Effector memory CD4-positive, alpha-beta T cell (primary cell): ENCODE data around the gene TAF11L13.
"Not testable (repeated sequence)": the region's sequence is repeated elsewhere in the genome, so short reads cannot be mapped to it uniquely, and the experiment has no call there.

Source experiments
- DNase-seq, 3 donors: peaks; one replicate each; pipeline ENCODE4 v3.0.0-alpha.2; 2020
- H3K27ac ChIP-seq: 2 replicates; pipeline ENCODE4 v1.7.0; 2013; ENCODE audit warnings: mild to moderate bottlenecking, low read length, moderate library complexity; ENCODE audit not compliant: insufficient read depth, poor library complexity, severe bottlenecking
- H3K27me3 ChIP-seq: replicated peaks from 2 replicates; pipeline ENCODE4 v1.7.0; 2013; ENCODE audit warnings: mild to moderate bottlenecking, low read length; ENCODE audit not compliant: insufficient read depth, control insufficient read depth, poor library complexity, severe bottlenecking
- H3K36me3 ChIP-seq: 2 replicates; pipeline ENCODE4 v1.7.0; 2013; ENCODE audit warnings: mild to moderate bottlenecking, low read length, moderate library complexity; ENCODE audit not compliant: control insufficient read depth, insufficient read depth
- H3K4me1 ChIP-seq: 2 replicates; pipeline ENCODE4 v1.7.0; 2013; ENCODE audit warnings: low read length, mild to moderate bottlenecking; ENCODE audit not compliant: control insufficient read depth, insufficient read depth, poor library complexity, severe bottlenecking
- H3K4me3 ChIP-seq: 2 replicates; pipeline ENCODE4 v1.7.0; 2013; ENCODE audit warnings: low read length, low read depth, mild to moderate bottlenecking; ENCODE audit not compliant: insufficient read depth, poor library complexity, severe bottlenecking
- H3K9me3 ChIP-seq: 2 replicates; pipeline ENCODE4 v1.7.0; 2013; ENCODE audit warnings: mild to moderate bottlenecking, low read length, moderate library complexity; ENCODE audit not compliant: control insufficient read depth

Gene TAF11L13

DNA sequence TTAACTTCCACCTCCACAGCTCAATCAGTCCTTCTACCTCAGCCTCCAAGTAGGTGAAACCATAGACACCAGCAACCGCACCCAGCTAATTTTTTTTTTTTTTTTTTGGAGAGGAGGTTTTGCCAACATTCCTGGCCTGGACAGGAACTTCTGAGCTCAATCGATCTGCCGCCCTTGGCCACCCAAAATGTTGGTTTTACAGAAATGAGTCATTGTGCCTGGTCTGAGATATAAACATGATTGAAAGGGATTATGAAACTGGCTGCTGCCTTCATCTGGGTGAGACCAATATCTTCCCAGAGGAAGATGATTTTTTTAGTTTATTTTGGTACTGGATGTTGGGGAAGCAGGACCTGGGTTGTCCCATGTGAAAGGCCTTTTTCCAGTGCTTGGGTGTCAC is 12.5 kb upstream of the TAF11L13 start:
- Histone ChIP-seq H3K9me3 (no peaks in the 10 kb centered on the region), H3K27me3 (no peaks in the 10 kb centered on the region), H3K4me3 (no peak overlapping the region), H3K4me1 (no peaks in the 10 kb centered on the region), H3K27ac (no peak overlapping the region), H3K36me3 (no peaks in the 10 kb centered on the region)
- no peak for DNase-seq

DNA sequence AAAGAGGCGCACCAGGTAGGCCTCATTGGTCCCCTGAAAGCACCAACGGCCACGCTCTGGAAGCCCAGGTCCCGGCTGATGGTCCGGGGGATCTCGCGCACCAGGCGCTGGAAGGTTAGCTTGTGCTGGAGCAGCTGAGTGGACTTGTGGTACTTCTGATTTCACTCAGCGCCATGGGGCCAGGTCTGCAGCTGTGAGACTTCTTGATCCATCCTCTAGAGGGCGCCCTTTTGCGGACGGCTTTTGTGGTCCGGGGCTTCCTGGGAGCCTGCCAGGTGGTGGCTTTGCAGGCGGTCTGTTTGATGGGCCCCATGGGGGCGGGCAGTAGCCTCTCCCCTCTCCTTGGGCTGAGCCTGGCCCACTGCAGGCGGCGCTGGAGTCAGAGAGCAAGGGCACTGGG is 11.3 kb upstream of the TAF11L13 start:
- H3K9me3 ChIP-seq: no peaks in the 10 kb centered on the region
- no peak for DNase-seq
- H3K27ac ChIP-seq: no peak overlapping the region
- H3K27me3 ChIP-seq: no peaks in the 10 kb centered on the region
- H3K4me1 ChIP-seq: no peaks in the 10 kb centered on the region
- H3K4me3 ChIP-seq: no peak overlapping the region
- H3K36me3 ChIP-seq: no peaks in the 10 kb centered on the region

DNA sequence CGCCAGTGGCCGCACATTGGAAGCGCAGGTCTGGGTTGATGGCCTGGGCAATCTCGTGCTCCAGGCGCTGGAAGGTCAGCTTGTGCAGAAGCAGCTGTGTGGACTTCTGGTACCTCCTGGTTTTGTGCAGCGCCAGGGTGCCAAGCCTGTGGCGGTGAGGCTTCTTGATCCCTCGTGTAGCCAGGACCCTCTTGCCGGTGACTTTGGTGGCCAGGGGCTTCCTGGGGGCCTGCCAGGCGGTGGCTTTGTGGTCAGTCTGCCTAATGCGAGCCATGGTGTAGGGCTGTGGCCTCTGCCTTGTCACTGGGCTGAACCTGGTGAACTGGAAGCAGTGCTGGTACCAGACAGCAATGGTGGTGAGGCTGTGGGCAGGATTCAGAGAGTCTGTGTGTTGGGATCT is 6.2 kb upstream of the TAF11L13 start:
- Histone ChIP-seq H3K36me3 (no peaks in the 10 kb centered on the region), H3K4me1 (no peaks in the 10 kb centered on the region), H3K27ac (no peak overlapping the region), H3K27me3 (no peaks in the 10 kb centered on the region), H3K4me3 (no peak overlapping the region), H3K9me3 (no peaks in the 10 kb centered on the region)
- no peak for DNase-seq

DNA sequence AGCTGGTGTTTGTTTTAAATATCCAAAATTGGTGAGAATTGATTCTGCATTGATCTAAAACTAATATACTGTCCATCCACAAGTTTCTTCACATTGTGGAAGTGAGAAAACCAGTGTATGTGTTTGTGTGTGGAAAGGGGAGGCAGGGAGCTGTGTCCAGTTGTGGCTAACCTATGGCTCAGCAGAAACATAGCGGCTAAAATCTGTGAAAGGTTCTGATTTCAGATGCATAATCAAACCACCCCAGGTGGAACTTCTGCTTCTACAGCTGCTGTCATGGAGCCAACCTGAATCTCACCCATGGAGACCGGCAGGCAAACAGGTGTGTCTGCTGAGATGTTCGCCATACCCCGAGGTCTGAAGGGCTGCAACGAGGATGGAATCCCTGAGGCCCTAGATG is 2.3 kb downstream of the TAF11L13 start, which contains the start of gene TAF11L14:
TSS of gene TAF11L14 (plus strand) at position 301 of the 400 bp plus-strand sequence.
- Histone ChIP-seq H3K4me1 (no peaks in the 10 kb centered on the region), H3K4me3 (no peak within 1 kb of the TSS), H3K27ac (no peak within 1 kb of the TSS), H3K27me3 (no peaks in the 10 kb centered on the region), H3K9me3 (no peaks in the 10 kb centered on the region), H3K36me3 (no peaks in the 10 kb centered on the region)
- DNase-seq: no peak

DNA sequence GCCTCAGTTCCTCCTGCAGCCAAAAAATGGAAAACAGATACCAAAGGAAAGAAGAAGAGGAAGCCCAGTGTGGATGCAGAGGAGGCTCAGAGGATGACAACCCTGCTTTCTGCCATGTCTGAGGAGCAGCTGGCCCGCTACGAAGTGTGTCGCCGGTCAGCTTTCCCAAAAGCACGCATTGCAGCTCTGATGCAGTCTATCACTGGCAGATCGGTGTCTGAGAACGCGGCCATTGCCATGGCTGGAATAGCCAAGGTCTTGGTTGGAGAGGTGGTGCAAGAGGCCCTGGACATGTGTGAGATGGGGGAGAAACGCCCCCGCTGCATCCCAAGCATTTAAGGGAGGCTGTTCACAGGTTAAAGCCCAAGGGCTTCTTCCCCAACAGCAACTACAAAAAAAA is 17.3 kb downstream of the TAF11L13 start:
- H3K4me1 ChIP-seq, H3K4me3 ChIP-seq, H3K36me3 ChIP-seq, H3K27me3 ChIP-seq, H3K27ac ChIP-seq, H3K9me3 ChIP-seq, DNase-seq: not testable (repeated sequence)

DNA sequence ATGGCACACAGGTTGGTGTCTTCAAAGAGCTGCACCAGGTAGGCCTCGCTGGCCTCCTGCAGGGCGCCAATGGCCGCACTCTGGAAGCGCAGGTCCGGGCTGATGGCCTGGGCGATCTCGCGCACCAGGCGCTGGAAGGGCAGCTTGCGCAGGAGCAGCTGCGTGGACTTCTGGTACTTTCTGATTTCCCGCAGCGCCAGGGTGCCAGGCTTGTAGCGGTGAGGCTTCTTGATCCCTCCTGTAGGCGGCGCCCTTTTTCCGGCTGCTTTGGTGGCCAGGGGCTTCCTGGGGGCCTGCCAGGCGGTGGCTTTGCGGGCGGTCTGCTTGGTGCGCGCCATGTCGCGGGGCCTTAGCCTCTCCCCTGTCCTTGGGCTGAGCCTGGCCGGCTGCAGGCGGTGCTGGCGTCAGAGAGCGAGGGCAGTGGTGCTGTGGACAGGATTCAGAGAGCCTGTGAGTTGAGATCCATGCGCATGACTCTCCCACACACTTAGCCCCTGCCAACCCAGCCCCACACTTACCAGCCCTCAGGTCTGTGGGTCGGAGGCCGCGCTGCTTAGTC is 23.4 kb downstream of the TAF11L13 start:
- not testable (repeated sequence) for H3K9me3 ChIP-seq, H3K27me3 ChIP-seq, DNase-seq, H3K4me1 ChIP-seq, H3K4me3 ChIP-seq, H3K27ac ChIP-seq, H3K36me3 ChIP-seq

DNA sequence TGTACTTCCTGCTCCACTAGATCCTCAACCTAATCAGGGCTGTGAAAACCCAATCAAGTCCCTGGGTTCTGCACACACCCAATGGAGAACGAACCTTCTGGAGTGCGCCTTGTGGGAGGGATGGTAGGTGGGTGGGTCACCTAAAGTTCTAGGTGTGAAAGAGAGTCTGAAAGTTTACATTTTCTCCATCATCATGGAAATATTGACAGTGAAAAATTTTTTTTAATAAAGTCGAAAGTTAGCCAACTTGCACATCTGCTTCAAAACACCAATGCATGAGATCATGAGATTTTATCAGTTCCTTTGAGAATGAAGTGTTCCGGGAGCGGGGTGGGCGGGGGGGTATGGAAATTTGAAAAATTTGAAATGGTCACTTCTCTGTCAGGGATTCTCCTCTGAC is 24.0 kb downstream of the TAF11L13 start:
- no peaks in the 10 kb centered on the region for H3K36me3 ChIP-seq
- H3K9me3 ChIP-seq: no peaks in the 10 kb centered on the region
- no peak overlapping the region for H3K27ac ChIP-seq
- no peaks in the 10 kb centered on the region for H3K27me3 ChIP-seq
- H3K4me3 ChIP-seq: no peak overlapping the region
- no peaks in the 10 kb centered on the region for H3K4me1 ChIP-seq
- DNase-seq: no peak

DNA sequence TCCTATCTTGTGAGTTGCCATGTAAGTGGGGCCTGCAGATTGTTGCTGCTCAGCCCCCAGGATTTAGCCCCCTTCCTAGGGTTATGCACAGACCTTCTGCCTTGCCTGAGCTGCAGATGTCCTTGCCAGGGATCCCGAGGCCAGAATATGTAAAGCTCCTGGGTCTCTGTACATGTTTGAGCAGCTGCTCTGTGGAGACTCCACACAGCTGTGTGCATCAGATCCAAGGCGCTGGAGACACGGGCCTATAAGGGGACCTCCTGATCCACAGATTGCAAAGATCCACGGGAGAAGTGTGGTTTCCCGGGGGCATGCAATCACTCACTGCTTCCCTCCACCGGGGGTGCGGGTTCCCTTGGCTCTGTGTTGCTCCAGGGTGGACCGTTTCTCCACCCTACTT is 31.3 kb downstream of the TAF11L13 start:
- H3K9me3 ChIP-seq: no peaks in the 10 kb centered on the region
- DNase-seq: no peak
- no peaks in the 10 kb centered on the region for H3K4me1 ChIP-seq
- no peaks in the 10 kb centered on the region for H3K27me3 ChIP-seq
- no peaks in the 10 kb centered on the region for H3K36me3 ChIP-seq
- no peak overlapping the region for H3K27ac ChIP-seq
- no peak overlapping the region for H3K4me3 ChIP-seq

DNA sequence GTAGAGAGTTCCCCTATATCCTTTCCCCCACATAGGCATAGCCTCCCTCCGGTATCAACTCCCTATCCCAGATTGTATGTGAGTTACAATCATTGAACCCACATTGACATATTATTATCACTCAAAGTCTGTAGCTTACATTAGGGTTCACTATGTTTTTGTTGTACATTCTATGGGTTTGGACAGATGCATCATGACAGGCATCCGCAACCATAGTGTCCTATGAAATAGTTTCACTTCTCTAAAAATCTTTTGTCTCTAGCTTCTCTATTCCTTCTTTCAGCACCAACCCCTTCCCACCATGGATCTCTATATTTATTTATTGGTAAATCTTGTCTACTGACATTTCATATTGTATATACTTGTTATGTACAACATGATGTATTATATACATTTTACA is 33.9 kb downstream of the TAF11L13 start:
- Histone ChIP-seq H3K27me3 (no peaks in the 10 kb centered on the region), H3K9me3 (no peaks in the 10 kb centered on the region), H3K4me1 (no peaks in the 10 kb centered on the region), H3K27ac (no peak overlapping the region), H3K4me3 (no peak overlapping the region), H3K36me3 (no peaks in the 10 kb centered on the region)
- no peak for DNase-seq

DNA sequence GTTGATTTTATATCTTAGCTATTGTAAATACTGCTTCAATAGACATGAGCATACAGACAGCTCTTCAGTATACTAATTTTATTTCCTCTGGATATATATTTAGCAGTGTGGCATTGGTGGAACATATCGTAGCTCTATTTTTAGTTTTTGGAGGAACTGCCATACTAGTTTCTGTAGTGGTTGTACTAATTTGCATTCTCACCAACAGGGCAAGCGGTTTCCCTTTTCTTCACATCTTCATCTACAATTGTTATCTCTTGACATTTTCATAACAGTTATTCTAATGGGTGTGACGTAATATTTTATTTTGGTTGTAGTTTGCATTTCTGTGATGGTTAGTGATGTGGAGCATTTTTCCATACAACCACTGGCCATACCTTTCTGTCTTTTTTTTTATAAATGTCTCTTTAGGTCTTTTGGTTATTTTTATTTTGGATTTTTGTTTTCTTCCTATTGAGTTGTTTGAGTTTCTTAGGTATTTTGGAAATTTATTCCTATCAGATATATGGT is 34.9 kb downstream of the TAF11L13 start:
- DNase-seq: no peak
- no peaks in the 10 kb centered on the region for H3K36me3 ChIP-seq

More for the DNA sequence above, 34.9 kb downstream of the TAF11L13 start:
- Histone ChIP-seq H3K4me3 (no peak overlapping the region), H3K27ac (no peak overlapping the region), H3K27me3 (no peaks in the 10 kb centered on the region), H3K4me1 (no peaks in the 10 kb centered on the region), H3K9me3 (no peaks in the 10 kb centered on the region)
